Activated naive CD4-positive, alpha-beta T cell treated with anti-CD3 and anti-CD28 coated beads, Interleukin-2, amount 10 ng/mL, durations not matched to agents 7 days and 5 days (primary cell): ENCODE data around the gene TRMT44.

Source experiments
- CTCF ChIA-PET: fragments of 350-600 bp; sonication (Branson Sonifier 250); formaldehyde crosslinking; loops from one replicate; lab custom pipeline; 2021; ENCODE audit warnings: antibody characterized with exemption; lab: Charles Lee
- DNase-seq: peaks from one replicate; pipeline ENCODE4 v3.0.0-alpha.2; 2020
- H3K27ac Mint-ChIP-seq: one replicate; pipeline ENCODE4 v1.8.0; 2021; ENCODE audit warnings: mild to moderate bottlenecking, moderate library complexity, mixed read lengths
- H3K27me3 Mint-ChIP-seq: one replicate; pipeline ENCODE4 v1.8.0; 2021; ENCODE audit warnings: mild to moderate bottlenecking, mixed read lengths
- H3K36me3 Mint-ChIP-seq: one replicate; pipeline ENCODE4 v1.8.0; 2021; ENCODE audit warnings: mixed read lengths
- H3K4me1 Mint-ChIP-seq: one replicate; pipeline ENCODE4 v1.8.0; 2021; ENCODE audit warnings: mixed read lengths
- H3K4me3 Mint-ChIP-seq: one replicate; pipeline ENCODE4 v1.8.0; 2021; ENCODE audit warnings: mild to moderate bottlenecking, moderate library complexity, mixed read lengths
- H3K9me3 Mint-ChIP-seq: one replicate; pipeline ENCODE4 v1.8.0; 2021; ENCODE audit warnings: mixed read lengths

Gene TRMT44

GRCh38 chr4:8457646-8458252, 17.2 kb downstream of the TRMT44 start:
- H3K4me3 Mint-ChIP-seq = no peak overlapping the region

GRCh38 chr4:8459867-8460445, 19.4 kb downstream of the TRMT44 start:
- Mint-ChIP-seq H3K27ac (no peak overlapping the region), H3K4me1 (no peaks in the 10 kb centered on the region), H3K27me3 (no peaks in the 10 kb centered on the region), H3K4me3 (no peak overlapping the region), H3K36me3 (peaks cover 13% of the 10 kb centered on the region), H3K9me3 (no peaks in the 10 kb centered on the region)
- CTCF ChIA-PET = interaction anchor here (2.1 kb wide), 1 partner anchor 9 kb away, joined by 6 read pairs; no protein-coding TSS in a partner anchor
- no peak for DNase-seq

More at GRCh38 chr4:8457646-8458252, 17.2 kb downstream of the TRMT44 start:
- Mint-ChIP-seq H3K4me1 (no peaks in the 10 kb centered on the region), H3K9me3 (no peaks in the 10 kb centered on the region), H3K36me3 (peaks cover 18% of the 10 kb centered on the region), H3K27me3 (no peaks in the 10 kb centered on the region), H3K27ac (no peak overlapping the region)
- DNase-seq = no peak
- CTCF ChIA-PET = interaction anchor here (1.4 kb wide), 1 partner anchor 11 kb away, joined by 4 read pairs; no protein-coding TSS in a partner anchor

GRCh38 chr4:8461086-8461485, 20.5 kb downstream of the TRMT44 start:
- Mint-ChIP-seq H3K9me3 (no peaks in the 10 kb centered on the region), H3K27me3 (no peaks in the 10 kb centered on the region), H3K4me1 (no peaks in the 10 kb centered on the region), H3K4me3 (no peak overlapping the region), H3K27ac (no peak overlapping the region), H3K36me3 (peaks cover 16% of the 10 kb centered on the region)
- no peak for DNase-seq
- CTCF ChIA-PET = no interaction called here

- H3K9me3 Mint-ChIP-seq = no peaks in the 10 kb centered on the region
- H3K36me3 Mint-ChIP-seq = peaks cover 11% of the 10 kb centered on the region
- no peaks in the 10 kb centered on the region for H3K4me1 Mint-ChIP-seq
- H3K27me3 Mint-ChIP-seq = no peaks in the 10 kb centered on the region
- no peak for DNase-seq
- CTCF ChIA-PET = no interaction called here
- H3K27ac Mint-ChIP-seq = no peak overlapping the region
- H3K4me3 Mint-ChIP-seq = no peak overlapping the region
These were observed 21.0 kb downstream of the TRMT44 start for GRCh38 chr4:8461616-8462015.

- no peak overlapping the region for H3K4me3 Mint-ChIP-seq
- peaks cover 4% of the 10 kb centered on the region for H3K36me3 Mint-ChIP-seq
- no peak overlapping the region for H3K27ac Mint-ChIP-seq
- no peaks in the 10 kb centered on the region for H3K27me3 Mint-ChIP-seq
- H3K4me1 Mint-ChIP-seq = no peaks in the 10 kb centered on the region
- CTCF ChIA-PET = no interaction called here
- DNase-seq = no peak
- H3K9me3 Mint-ChIP-seq = no peaks in the 10 kb centered on the region
These were observed 23.2 kb downstream of the TRMT44 start for GRCh38 chr4:8463811-8464210.

- Mint-ChIP-seq H3K4me3 (no peak overlapping the region), H3K27me3 (no peaks in the 10 kb centered on the region), H3K36me3 (peaks cover 5% of the 10 kb centered on the region), H3K27ac (no peak overlapping the region), H3K9me3 (no peaks in the 10 kb centered on the region), H3K4me1 (no peaks in the 10 kb centered on the region)
- CTCF ChIA-PET = no interaction called here
- DNase-seq = no peak
These were observed 23.8 kb downstream of the TRMT44 start for GRCh38 chr4:8464381-8464780.

- H3K4me3 Mint-ChIP-seq = no peak overlapping the region
- H3K36me3 Mint-ChIP-seq = peaks cover 6% of the 10 kb centered on the region
- H3K27ac Mint-ChIP-seq = no peak overlapping the region
- H3K9me3 Mint-ChIP-seq = no peaks in the 10 kb centered on the region
- no peaks in the 10 kb centered on the region for H3K4me1 Mint-ChIP-seq
- CTCF ChIA-PET = no interaction called here
- no peaks in the 10 kb centered on the region for H3K27me3 Mint-ChIP-seq
- DNase-seq = no peak
These were observed 25.3 kb downstream of the TRMT44 start for GRCh38 chr4:8465615-8466611.

GRCh38 chr4:8467016-8467415, 26.4 kb downstream of the TRMT44 start:
- no peak overlapping the region for H3K27ac Mint-ChIP-seq
- no peaks in the 10 kb centered on the region for H3K4me1 Mint-ChIP-seq
- H3K4me3 Mint-ChIP-seq = no peak overlapping the region
- DNase-seq = no peak
- CTCF ChIA-PET = interaction anchor here (0.8 kb wide), 1 partner anchor 290 kb away, joined by 3 read pairs; no protein-coding TSS in a partner anchor
- H3K36me3 Mint-ChIP-seq = peaks cover 6% of the 10 kb centered on the region
- no peaks in the 10 kb centered on the region for H3K9me3 Mint-ChIP-seq
- no peaks in the 10 kb centered on the region for H3K27me3 Mint-ChIP-seq

GRCh38 chr4:8468746-8469535, 28.4 kb downstream of the TRMT44 start:
- CTCF ChIA-PET = interaction anchor here (0.6 to 1.8 kb wide), 11 partner anchors 10 to 449 kb away, joined by 3 to 7 read pairs (median 3); no protein-coding TSS in a partner anchor
- no peaks in the 10 kb centered on the region for H3K27me3 Mint-ChIP-seq

GRCh38 chr4:8469550-8469949, 29.0 kb downstream of the TRMT44 start:
- Mint-ChIP-seq H3K4me1 (no peaks in the 10 kb centered on the region), H3K4me3 (no peak overlapping the region), H3K36me3 (peaks cover 6% of the 10 kb centered on the region), H3K27ac (no peak overlapping the region), H3K9me3 (no peaks in the 10 kb centered on the region), H3K27me3 (no peaks in the 10 kb centered on the region)
- CTCF ChIA-PET = interaction anchor here (1.3 to 1.8 kb wide), 3 partner anchors 10 to 448 kb away, joined by 3 to 6 read pairs (median 4); no protein-coding TSS in a partner anchor
- no peak for DNase-seq

More at GRCh38 chr4:8468746-8469535, 28.4 kb downstream of the TRMT44 start:
- Mint-ChIP-seq H3K4me1 (no peaks in the 10 kb centered on the region), H3K9me3 (no peaks in the 10 kb centered on the region), H3K36me3 (peaks cover 6% of the 10 kb centered on the region), H3K27ac (no peak overlapping the region), H3K4me3 (no peak overlapping the region)
- peak; percentile 71 for DNase-seq

- Mint-ChIP-seq H3K4me1 (no peaks in the 10 kb centered on the region), H3K4me3 (no peak overlapping the region), H3K27me3 (no peaks in the 10 kb centered on the region), H3K27ac (no peak overlapping the region), H3K9me3 (no peaks in the 10 kb centered on the region), H3K36me3 (peaks cover 2% of the 10 kb centered on the region)
- DNase-seq = no peak
- CTCF ChIA-PET = interaction anchor here (0.6 kb wide), 1 partner anchor 217 kb away, joined by 4 read pairs; no protein-coding TSS in a partner anchor
These were observed 30.0 kb downstream of the TRMT44 start for GRCh38 chr4:8470451-8471024.

GRCh38 chr4:8471211-8471875, 30.8 kb downstream of the TRMT44 start:
- H3K4me1 Mint-ChIP-seq = no peaks in the 10 kb centered on the region
- CTCF ChIA-PET = interaction anchor here (0.6 kb wide), 1 partner anchor 218 kb away, joined by 4 read pairs; no protein-coding TSS in a partner anchor
- no peaks in the 10 kb centered on the region for H3K27me3 Mint-ChIP-seq
- no peak overlapping the region for H3K27ac Mint-ChIP-seq
- H3K9me3 Mint-ChIP-seq = no peaks in the 10 kb centered on the region
- H3K36me3 Mint-ChIP-seq = peaks cover 2% of the 10 kb centered on the region
- no peak for DNase-seq
- no peak overlapping the region for H3K4me3 Mint-ChIP-seq
